HG03095 (cell line): ENCODE measurements around the gene TELO2.

Experiments
- ATAC-seq: cut with Tn5 transposase; IDR thresholded peaks from one replicate; pipeline ENCODE4 v1.9.1; 2021; ENCODE audit warnings: moderate library complexity; ENCODE audit not compliant: unreplicated experiment

TELO2 gene

DNA sequence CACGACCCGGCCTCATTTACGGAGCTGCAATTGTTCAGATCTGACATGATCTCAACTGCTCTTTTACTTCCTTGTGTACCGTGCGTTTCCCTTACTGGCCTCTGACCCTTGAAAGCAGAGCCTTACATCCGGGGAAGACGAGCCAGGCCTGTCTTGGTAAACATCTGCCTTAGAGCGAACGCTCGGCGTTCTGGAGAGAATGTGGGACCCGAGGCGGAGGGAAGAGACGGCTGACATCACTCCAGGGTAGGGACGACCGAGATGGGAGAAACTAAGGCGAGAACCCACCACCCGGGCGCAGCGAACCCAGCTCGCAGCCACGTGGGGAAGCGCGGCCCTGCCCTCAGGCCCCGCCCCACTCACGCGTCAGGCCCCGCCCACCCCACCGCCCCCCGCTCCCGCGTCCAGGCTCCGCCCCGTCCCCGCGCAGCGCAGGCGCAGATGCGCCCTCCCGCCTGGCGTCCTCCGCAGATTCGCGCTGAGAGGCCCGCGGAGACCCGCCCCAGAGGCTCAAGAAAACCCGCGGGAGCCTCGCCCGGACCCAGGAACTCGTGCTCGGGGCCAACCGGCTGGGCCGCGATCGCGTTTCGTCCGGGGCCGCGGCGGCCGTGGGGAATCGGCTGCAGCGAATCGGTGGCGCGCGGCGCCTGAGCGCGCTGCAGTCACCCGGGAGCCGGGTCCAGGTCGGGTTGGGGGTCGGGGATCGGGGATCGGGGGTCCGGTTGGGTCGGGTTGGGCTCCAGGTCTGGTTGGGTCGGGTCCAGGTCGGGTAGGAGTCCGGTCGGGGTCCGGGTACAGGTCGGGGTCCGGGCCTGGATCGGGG lies at the start of gene TELO2:
Gene TELO2 (plus strand): TSS at position 438 of the 823 bp plus-strand sequence. CDS start 922 bp downstream, outside the sequence.
- ATAC-seq = peak; percentile 46

- no peak for ATAC-seq
Measured at GRCh38 chr16:1443403-1443973, 49.7 kb upstream of the TELO2 start.

GRCh38 chr16:1443980-1444729 lies 49.0 kb upstream of the TELO2 start, which contains the start of gene CCDC154:
CCDC154 (minus strand) TSS chr16:1444556; CDS start chr16:1444322, 234 bp downstream.
- ATAC-seq = no peak

- ATAC-seq = no peak
Measured at GRCh38 chr16:1444730-1445517, 48.2 kb upstream of the TELO2 start.

DNA sequence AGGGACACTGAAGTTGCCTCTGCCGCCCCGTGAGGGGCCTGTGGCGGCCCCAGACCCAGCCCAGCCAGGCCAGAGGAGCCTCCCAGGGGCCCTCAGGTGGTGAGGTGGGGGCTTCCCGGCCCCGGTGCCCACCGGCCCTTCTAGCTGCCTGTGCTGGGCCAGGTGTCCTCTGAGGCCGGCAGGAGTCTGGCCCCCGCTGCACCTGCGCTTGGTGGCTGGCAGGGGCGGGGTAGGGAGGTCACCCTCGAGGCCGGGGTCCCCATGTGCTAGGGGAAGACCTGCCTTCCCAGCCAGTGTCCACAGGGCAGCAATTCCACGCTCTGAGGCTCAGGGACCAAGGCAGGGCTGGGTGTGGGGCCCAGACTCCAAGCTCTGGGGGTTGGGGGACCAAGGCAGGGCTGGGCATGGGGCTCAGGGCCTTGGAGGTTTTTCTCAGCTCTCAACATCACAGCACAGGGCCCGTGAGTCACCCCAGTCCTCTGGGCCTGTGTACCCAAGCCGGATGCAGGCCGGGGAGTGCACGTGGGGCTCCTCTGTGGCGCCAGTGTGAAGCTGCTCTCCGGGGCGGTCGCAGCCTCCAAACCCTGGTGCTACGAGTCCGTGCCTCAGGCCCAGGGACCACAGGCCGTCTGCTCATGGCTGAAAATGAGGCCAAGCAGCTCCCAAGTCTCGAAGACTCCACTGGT lies 47.5 kb upstream of the TELO2 start:
- ATAC-seq = no peak

- no peak for ATAC-seq
Measured at GRCh38 chr16:1446296-1447080, 46.7 kb upstream of the TELO2 start.

- ATAC-seq = no peak
Measured at GRCh38 chr16:1447965-1448364, 45.2 kb upstream of the TELO2 start.

- ATAC-seq = no peak
Measured at GRCh38 chr16:1448536-1449116, 44.5 kb upstream of the TELO2 start.

DNA sequence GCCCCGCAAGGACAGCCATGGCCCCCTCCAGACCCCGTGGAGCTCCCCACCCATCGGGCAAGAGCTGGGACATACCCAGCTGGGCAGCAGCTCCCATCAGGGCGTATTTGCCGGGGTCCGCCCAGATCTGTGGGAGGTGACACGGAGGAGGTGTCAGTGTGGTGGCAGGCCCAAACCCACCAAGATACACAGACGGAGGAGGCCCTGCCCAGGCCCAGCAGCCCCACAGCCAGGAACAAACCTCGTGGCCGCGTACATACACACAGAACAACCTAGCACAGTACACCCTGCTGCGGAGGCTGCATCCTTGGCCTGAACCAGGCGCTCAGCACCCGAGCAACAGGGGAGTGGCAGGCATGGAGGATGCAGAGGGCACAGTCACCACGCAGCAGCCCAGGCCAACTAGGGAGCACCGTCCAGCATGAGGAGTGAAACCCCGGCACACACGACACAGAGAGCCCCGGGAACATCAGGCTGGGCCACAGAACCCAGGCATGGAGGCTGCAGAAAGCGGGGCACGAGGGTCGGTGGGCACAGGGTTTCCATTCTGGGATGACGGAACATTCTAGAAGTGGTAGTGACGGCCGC lies 43.9 kb upstream of the TELO2 start:
- no peak for ATAC-seq

GRCh38 chr16:1450218-1450617 lies 42.9 kb upstream of the TELO2 start:
- ATAC-seq = no peak

GRCh38 chr16:1450841-1451240 lies 42.3 kb upstream of the TELO2 start:
- no peak for ATAC-seq

DNA sequence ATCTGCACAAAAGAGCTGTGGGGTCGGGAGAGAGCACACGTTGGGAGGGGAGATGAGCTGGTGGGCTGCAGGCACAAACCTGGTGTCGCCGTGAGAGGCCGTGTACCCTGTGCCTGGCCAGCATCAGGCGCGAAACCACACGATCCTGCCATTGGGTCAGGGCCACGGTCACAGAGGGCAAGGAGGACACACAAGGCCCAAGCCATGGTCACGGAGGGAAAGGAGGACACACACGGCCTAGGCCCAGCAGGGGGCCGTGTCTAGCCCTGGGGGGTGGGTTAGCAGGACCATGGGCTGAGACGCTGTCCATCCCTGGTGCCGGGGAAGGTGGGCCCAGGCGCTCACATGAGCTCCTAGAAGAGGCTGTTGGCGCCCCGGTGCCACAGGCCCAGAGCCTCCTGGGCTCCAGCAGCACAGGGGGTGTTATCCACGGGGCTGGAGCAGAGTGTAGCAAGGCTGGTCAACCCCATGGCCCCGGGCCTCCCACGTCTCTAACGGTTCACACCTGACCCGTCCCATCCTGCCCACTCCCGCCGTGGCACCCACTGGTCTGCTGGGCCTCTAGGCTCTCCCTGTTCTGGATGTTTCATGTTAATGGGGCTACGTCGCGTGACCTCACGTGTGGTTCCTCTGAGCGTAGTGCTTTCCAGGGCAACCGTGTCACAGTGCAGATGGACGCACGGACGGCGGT lies 41.3 kb upstream of the TELO2 start:
- ATAC-seq = no peak

GRCh38 chr16:1452530-1452929 lies 40.6 kb upstream of the TELO2 start:
- ATAC-seq = no peak

DNA sequence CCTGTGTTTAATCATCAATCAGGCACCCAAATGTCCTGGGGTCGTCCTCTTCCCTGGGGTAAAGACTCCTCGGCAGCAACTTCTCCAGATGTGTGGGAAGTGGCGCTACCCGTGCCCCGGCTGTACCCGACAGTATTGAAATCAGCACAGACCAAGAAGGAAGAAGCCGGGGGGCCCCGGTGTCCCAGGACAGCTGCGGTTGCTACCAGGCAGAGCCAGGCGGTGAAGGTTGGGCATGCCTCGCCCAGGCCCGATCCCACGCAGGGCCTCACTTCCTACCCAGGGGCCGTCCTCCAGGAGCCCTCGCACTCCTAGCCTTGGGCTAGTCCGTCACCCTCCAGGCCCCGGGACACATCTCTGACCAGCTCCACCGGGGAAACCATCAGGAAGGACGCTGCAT lies 39.8 kb upstream of the TELO2 start:
- no peak for ATAC-seq

- ATAC-seq = no peak
Measured at GRCh38 chr16:1454561-1454960, 38.6 kb upstream of the TELO2 start.

GRCh38 chr16:1455190-1456171 lies 37.7 kb upstream of the TELO2 start:
- ATAC-seq = no peak

GRCh38 chr16:1456951-1457350 lies 36.2 kb upstream of the TELO2 start:
- ATAC-seq = no peak
